Measurements from ENCODE around the gene ADARB2.

DNA sequence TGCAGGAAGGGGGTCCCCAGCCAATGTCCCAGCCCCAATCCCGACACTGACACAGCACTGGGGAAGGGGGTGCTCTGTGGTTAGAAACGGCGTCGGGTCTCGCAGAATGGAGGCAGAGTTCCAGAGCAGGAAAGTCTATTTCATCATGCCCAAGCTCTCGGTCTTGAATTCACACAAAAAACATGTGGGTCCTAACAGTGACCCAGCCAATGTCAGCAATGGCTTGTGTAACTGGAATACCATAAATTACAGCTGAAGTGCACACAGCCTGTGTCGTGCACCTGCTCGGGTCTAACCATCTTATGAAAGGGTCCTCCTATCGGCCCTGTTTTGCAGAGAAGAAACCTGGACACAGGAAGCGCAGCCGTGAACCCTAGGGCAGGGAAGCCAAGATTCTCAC, 324.1 kb downstream of the ADARB2 start:
- TF ChIP-seq SIN3A (IDR thresholded peaks at IDR 0.05; ENCODE audit: borderline replicate concordance, insufficient read depth, low read length) (no peak), TAF1 (IDR thresholded peaks at IDR 0.05; ENCODE audit: borderline replicate concordance, insufficient read depth, low read length) (no peak), POLR2AphosphoS5 (IDR thresholded peaks at IDR 0.05; ENCODE audit: low read depth, low read length) (no peak)
- TF ChIP-seq, protein P1, sequence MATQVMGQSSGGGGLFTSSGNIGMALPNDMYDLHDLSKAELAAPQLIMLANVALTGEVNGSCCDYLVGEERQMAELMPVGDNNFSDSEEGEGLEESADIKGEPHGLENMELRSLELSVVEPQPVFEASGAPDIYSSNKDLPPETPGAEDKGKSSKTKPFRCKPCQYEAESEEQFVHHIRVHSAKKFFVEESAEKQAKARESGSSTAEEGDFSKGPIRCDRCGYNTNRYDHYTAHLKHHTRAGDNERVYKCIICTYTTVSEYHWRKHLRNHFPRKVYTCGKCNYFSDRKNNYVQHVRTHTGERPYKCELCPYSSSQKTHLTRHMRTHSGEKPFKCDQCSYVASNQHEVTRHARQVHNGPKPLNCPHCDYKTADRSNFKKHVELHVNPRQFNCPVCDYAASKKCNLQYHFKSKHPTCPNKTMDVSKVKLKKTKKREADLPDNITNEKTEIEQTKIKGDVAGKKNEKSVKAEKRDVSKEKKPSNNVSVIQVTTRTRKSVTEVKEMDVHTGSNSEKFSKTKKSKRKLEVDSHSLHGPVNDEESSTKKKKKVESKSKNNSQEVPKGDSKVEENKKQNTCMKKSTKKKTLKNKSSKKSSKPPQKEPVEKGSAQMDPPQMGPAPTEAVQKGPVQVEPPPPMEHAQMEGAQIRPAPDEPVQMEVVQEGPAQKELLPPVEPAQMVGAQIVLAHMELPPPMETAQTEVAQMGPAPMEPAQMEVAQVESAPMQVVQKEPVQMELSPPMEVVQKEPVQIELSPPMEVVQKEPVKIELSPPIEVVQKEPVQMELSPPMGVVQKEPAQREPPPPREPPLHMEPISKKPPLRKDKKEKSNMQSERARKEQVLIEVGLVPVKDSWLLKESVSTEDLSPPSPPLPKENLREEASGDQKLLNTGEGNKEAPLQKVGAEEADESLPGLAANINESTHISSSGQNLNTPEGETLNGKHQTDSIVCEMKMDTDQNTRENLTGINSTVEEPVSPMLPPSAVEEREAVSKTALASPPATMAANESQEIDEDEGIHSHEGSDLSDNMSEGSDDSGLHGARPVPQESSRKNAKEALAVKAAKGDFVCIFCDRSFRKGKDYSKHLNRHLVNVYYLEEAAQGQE (IDR thresholded peaks at IDR 0.05; ENCODE audit: insufficient read depth in 1 of 2, low read depth in 2 of 2, low read length in 2 of 2) = no peak
